CD4-positive, alpha-beta T cell treated with Interleukin-17A for 1 hour (primary cell): ENCODE measurements around the gene MACROD2.

Experiments
- DNase-seq: peaks from one replicate; pipeline ENCODE4 v3.0.0-alpha.2; 2020

The MACROD2 gene

GRCh38 chr20:15859061-15859460 lies 1863.7 kb downstream of the MACROD2 start:
- DNase-seq = no peak

- DNase-seq = no peak
These were observed 1865.5 kb downstream of the MACROD2 start for GRCh38 chr20:15860850-15861249.

- no peak for DNase-seq
These were observed 1866.9 kb downstream of the MACROD2 start for GRCh38 chr20:15862178-15862577.

GRCh38 chr20:15863735-15864134 lies 1868.4 kb downstream of the MACROD2 start:
- DNase-seq = no peak

- no peak for DNase-seq
These were observed 1870.2 kb downstream of the MACROD2 start for GRCh38 chr20:15865553-15865952.

- DNase-seq = no peak
These were observed 1871.8 kb downstream of the MACROD2 start for GRCh38 chr20:15866916-15867730.

- no peak for DNase-seq
These were observed 1872.6 kb downstream of the MACROD2 start for GRCh38 chr20:15867899-15868298.

- no peak for DNase-seq
These were observed 1880.1 kb downstream of the MACROD2 start for GRCh38 chr20:15875446-15875845.

GRCh38 chr20:15882553-15882952 lies 1887.2 kb downstream of the MACROD2 start:
- no peak for DNase-seq

- no peak for DNase-seq
These were observed 1890.9 kb downstream of the MACROD2 start for GRCh38 chr20:15886250-15886649.

- DNase-seq = no peak
These were observed 1892.1 kb downstream of the MACROD2 start for GRCh38 chr20:15887387-15887786.

GRCh38 chr20:15889061-15889460 lies 1893.7 kb downstream of the MACROD2 start:
- DNase-seq = no peak

GRCh38 chr20:15889514-15890256 lies 1894.4 kb downstream of the MACROD2 start:
- no peak for DNase-seq

- DNase-seq = no peak
These were observed 1895.2 kb downstream of the MACROD2 start for GRCh38 chr20:15890407-15890982.

- no peak for DNase-seq
These were observed 1899.8 kb downstream of the MACROD2 start for GRCh38 chr20:15895126-15895525.

GRCh38 chr20:15895560-15896084 lies 1900.3 kb downstream of the MACROD2 start:
- DNase-seq = peak; percentile 1

GRCh38 chr20:15899967-15900366 lies 1904.7 kb downstream of the MACROD2 start:
- no peak for DNase-seq

GRCh38 chr20:15900443-15900842 lies 1905.1 kb downstream of the MACROD2 start:
- DNase-seq = no peak

- DNase-seq = no peak
These were observed 1907.2 kb downstream of the MACROD2 start for GRCh38 chr20:15902493-15902892.

- no peak for DNase-seq
These were observed 1910.3 kb downstream of the MACROD2 start for GRCh38 chr20:15905661-15906060.

GRCh38 chr20:15909995-15910394 lies 1914.7 kb downstream of the MACROD2 start:
- DNase-seq = no peak

GRCh38 chr20:15911581-15911980 lies 1916.3 kb downstream of the MACROD2 start:
- DNase-seq = no peak

- DNase-seq = no peak
These were observed 1918.2 kb downstream of the MACROD2 start for GRCh38 chr20:15913391-15914025.
